ENCODE data around the gene TRIM33. TPM values are rescaled to one million over a fixed set of nuclear protein-coding genes. Genes with fewer than 3 reads are reported as not detected.

Gene TRIM33
- total RNA-seq, 1 experiment from 2014 or later = 28.7 TPM

DNA sequence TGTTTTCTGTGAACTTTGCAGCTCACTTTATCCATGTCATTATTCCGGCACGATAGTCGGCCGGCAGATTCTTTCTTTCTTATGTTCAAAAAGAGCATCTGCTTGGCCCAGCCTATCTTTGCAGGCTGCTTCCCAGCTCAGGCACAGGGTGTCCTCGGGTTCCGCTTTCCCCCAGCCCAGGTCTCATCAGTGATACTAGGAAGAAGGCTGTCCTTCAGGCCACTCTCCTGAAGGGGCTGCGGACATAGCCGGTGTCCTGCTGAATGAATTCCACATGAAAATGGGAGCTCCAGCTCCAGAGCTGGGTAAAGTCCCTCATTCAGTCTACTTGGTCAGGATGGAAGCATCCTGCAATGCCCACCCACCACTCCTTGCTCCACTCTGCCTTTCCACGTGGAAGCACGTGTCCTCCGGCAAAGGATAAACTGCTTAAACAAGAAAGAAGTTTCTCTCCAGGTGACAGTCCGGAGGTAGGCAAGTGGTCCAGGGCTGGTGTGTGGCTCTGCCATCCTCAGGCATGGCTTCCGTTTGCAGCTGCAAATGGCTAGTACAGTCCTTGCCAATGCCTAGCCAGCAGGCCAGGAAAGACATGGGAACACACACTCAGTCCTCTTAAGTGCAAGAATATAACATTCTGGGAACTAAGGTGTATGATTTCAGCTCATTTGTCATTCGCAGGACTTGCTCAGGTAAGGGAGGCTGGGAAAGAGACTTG lies 161.0 kb downstream of the TRIM33 start:
- TF ChIP-seq CTCF (IDR thresholded peaks at IDR 0.05; ENCODE audit: insufficient read depth in 1 of 2, low read depth in 1 of 2, low read length in 1 of 2, severe bottlenecking in 1 of 2, unreplicated experiment in 1 of 2) = no peak
- no peaks in the 10 kb centered on the region for H3K9me3 Mint-ChIP-seq (ENCODE audit: unreplicated experiment)
- no peaks in the 10 kb centered on the region for H3K27me3 Mint-ChIP-seq (ENCODE audit: insufficient read depth, unreplicated experiment)
- BruUV-seq (replicated peaks) = no TSS peak
- H3K4me1 ChIP-seq = no peaks in the 10 kb centered on the region
- no peaks in the 10 kb centered on the region for H3K4me1 Mint-ChIP-seq (ENCODE audit: low read depth, unreplicated experiment)
- H3K36me3 Mint-ChIP-seq (ENCODE audit: insufficient read depth, unreplicated experiment) = no peaks in the 10 kb centered on the region
- no peaks in the 10 kb centered on the region for H3K27me3 ChIP-seq (replicated peaks; ENCODE audit: control insufficient read depth, insufficient read depth, low read length)
- H3K9me3 ChIP-seq = no peaks in the 10 kb centered on the region
- POLR2A ChIA-PET = no interaction called here
- CTCF ChIA-PET = interaction anchor here (0.5 kb wide), 1 partner anchor 147 kb away, joined by 3 read pairs; no protein-coding TSS in a partner anchor
- intact Hi-C loops (cut with micrococcal nuclease; ENCODE audit: unreplicated experiment) = loop anchor here (5.0 kb wide), 3 partner anchors 207 to 373 kb away; partner anchors contain the start of gene OLFML3
- H3K4me3 ChIP-seq (ENCODE audit: low read depth, low read length) = no peak overlapping the region
- H3K4me3 Mint-ChIP-seq (ENCODE audit: unreplicated experiment) = no peak overlapping the region
- no peaks in the 10 kb centered on the region for H3K36me3 ChIP-seq (ENCODE audit: control insufficient read depth, insufficient read depth, low read length)
- no peak overlapping the region for H3K27ac Mint-ChIP-seq (ENCODE audit: unreplicated experiment)
- no peak for DNase-seq

DNA sequence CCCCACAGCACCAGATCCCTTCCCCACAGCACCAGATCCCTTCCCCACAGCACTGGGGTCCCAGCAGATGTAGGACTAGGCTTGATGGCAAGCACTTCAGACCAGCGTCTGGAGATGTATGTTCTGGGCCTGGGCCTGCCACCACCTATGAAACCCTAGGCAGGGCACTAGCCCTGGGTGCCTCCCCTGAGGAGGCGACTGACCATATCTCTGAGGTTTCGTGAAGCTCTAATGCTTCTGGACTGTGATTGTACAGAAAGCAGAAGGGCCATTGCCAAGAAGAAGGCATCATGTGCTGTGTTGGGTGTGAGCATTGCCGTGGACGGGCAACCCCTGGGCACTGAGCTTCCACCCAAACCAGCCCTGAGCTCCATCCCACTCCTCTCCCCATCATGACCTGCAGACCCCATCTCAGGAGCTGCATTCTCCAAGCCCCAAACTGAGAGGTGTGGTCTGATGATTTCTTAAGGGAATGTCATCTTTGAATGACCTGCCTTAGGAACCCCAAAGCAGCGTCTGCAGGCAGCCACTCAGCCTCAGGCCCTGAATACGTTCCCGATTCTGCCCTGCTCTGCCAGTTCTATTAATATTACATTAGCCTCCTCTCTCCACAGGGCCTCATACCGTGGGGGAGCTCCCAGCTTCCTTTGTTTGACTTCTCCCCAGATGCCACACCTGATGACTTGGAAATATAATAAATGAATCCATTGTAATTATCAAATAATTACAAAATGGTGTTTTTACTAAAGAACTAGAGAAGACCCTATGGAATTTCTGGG lies 163.4 kb downstream of the TRIM33 start:
- Mint-ChIP-seq H3K9me3 (ENCODE audit: unreplicated experiment) (no peaks in the 10 kb centered on the region), H3K27ac (ENCODE audit: unreplicated experiment) (no peak overlapping the region), H3K36me3 (ENCODE audit: insufficient read depth, unreplicated experiment) (no peaks in the 10 kb centered on the region), H3K4me3 (ENCODE audit: unreplicated experiment) (no peak overlapping the region), H3K27me3 (ENCODE audit: insufficient read depth, unreplicated experiment) (no peaks in the 10 kb centered on the region), H3K4me1 (ENCODE audit: low read depth, unreplicated experiment) (no peaks in the 10 kb centered on the region)
- H3K4me3 ChIP-seq (ENCODE audit: low read depth, low read length) = no peak overlapping the region
- ChIA-PET POLR2A (interaction anchor here (0.5 kb wide), 1 partner anchor 225 kb away, joined by 6 read pairs; no protein-coding TSS in a partner anchor), CTCF (interaction anchor here (0.8 to 2.1 kb wide), 5 partner anchors 31 to 240 kb away, joined by 3 to 7 read pairs (median 6); no protein-coding TSS in a partner anchor)
- DNase-seq = no peak
- no peak for TF ChIP-seq CTCF (IDR thresholded peaks at IDR 0.05; ENCODE audit: insufficient read depth in 1 of 2, low read depth in 1 of 2, low read length in 1 of 2, severe bottlenecking in 1 of 2, unreplicated experiment in 1 of 2)
- no peaks in the 10 kb centered on the region for H3K9me3 ChIP-seq
- H3K36me3 ChIP-seq (ENCODE audit: control insufficient read depth, insufficient read depth, low read length) = no peaks in the 10 kb centered on the region
- intact Hi-C loops (cut with micrococcal nuclease; ENCODE audit: unreplicated experiment) = loop anchor here (2.0 to 5.0 kb wide), 4 partner anchors 81 to 370 kb away; partner anchors contain the start of gene OLFML3
- no TSS peak for BruUV-seq (replicated peaks)
- no peaks in the 10 kb centered on the region for H3K27me3 ChIP-seq (replicated peaks; ENCODE audit: control insufficient read depth, insufficient read depth, low read length)
- no peaks in the 10 kb centered on the region for H3K4me1 ChIP-seq

DNA sequence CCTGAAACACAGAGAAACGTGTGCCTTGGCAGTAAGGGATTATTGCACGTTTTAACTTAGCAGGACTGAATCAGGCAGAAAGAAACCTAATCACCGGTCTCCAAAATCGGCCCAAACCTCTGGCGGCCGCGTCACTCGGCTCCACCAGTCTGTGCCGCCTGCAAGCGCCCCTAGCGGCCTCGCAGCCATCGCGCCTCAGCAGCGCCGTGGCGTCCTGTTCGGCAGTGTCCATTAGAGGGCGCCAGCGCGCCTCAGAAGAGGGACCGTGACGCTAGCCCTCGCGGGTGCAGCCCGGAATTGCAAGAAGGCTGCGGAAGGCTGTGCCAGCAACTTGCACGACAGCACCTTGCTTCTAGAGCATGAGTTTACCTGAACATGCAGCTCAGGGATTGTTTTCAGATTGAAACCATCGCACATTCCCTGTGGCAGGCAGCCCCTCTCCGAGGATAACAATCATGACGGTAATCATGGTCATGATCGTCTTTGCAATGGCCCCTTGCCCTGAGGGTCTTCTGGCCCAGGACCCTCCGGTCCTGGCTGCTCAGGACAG lies 164.4 kb downstream of the TRIM33 start:
- Histone ChIP-seq H3K27me3 (replicated peaks; ENCODE audit: control insufficient read depth, insufficient read depth, low read length) (no peaks in the 10 kb centered on the region), H3K4me1 (no peaks in the 10 kb centered on the region), H3K4me3 (ENCODE audit: low read depth, low read length) (peak overlapping the region; percentile 38), H3K9me3 (no peaks in the 10 kb centered on the region), H3K36me3 (ENCODE audit: control insufficient read depth, insufficient read depth, low read length) (no peaks in the 10 kb centered on the region)
- H3K27ac Mint-ChIP-seq (ENCODE audit: unreplicated experiment) = peak overlapping the region; percentile 74
- ChIA-PET POLR2A (interaction anchor here (0.5 kb wide), 1 partner anchor 226 kb away, joined by 6 read pairs; no protein-coding TSS in a partner anchor), CTCF (interaction anchor here (0.6 to 2.1 kb wide), 7 partner anchors 9 to 239 kb away, joined by 3 to 7 read pairs (median 5); no protein-coding TSS in a partner anchor)
- TF ChIP-seq CTCF (IDR thresholded peaks at IDR 0.05; ENCODE audit: insufficient read depth in 1 of 2, low read depth in 1 of 2, low read length in 1 of 2, severe bottlenecking in 1 of 2, unreplicated experiment in 1 of 2) = peak; percentile 97 to 99
- H3K4me1 Mint-ChIP-seq (ENCODE audit: low read depth, unreplicated experiment) = no peaks in the 10 kb centered on the region
- H3K27me3 Mint-ChIP-seq (ENCODE audit: insufficient read depth, unreplicated experiment) = no peaks in the 10 kb centered on the region
- no peaks in the 10 kb centered on the region for H3K9me3 Mint-ChIP-seq (ENCODE audit: unreplicated experiment)
- H3K4me3 Mint-ChIP-seq (ENCODE audit: unreplicated experiment) = peak overlapping the region; percentile 85
- DNase-seq = peak; percentile 87 to 93
- intact Hi-C loops (cut with micrococcal nuclease; ENCODE audit: unreplicated experiment) = loop anchor here (1.0 to 5.0 kb wide), 5 partner anchors 32 to 369 kb away; partner anchors contain the start of gene OLFML3
- no TSS peak for BruUV-seq (replicated peaks)
- H3K36me3 Mint-ChIP-seq (ENCODE audit: insufficient read depth, unreplicated experiment) = no peaks in the 10 kb centered on the region
